ENCODE measurements around the gene SERPINE1. TPM values are rescaled to one million over a fixed set of nuclear protein-coding genes. Genes with fewer than 3 reads are reported as not detected.

SERPINE1 gene
- total RNA-seq, 4 donors from 2014 or later = 6.0 to 25.5 (median 11.4) TPM

- TF ChIP-seq, protein P1, sequence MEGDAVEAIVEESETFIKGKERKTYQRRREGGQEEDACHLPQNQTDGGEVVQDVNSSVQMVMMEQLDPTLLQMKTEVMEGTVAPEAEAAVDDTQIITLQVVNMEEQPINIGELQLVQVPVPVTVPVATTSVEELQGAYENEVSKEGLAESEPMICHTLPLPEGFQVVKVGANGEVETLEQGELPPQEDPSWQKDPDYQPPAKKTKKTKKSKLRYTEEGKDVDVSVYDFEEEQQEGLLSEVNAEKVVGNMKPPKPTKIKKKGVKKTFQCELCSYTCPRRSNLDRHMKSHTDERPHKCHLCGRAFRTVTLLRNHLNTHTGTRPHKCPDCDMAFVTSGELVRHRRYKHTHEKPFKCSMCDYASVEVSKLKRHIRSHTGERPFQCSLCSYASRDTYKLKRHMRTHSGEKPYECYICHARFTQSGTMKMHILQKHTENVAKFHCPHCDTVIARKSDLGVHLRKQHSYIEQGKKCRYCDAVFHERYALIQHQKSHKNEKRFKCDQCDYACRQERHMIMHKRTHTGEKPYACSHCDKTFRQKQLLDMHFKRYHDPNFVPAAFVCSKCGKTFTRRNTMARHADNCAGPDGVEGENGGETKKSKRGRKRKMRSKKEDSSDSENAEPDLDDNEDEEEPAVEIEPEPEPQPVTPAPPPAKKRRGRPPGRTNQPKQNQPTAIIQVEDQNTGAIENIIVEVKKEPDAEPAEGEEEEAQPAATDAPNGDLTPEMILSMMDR (IDR thresholded peaks at IDR 0.05; ENCODE audit: low read depth) = no peak
Observed at GRCh38 chr7:101172854-101173751, 46.2 kb downstream of the SERPINE1 start.

- TF ChIP-seq, protein P1 (IDR thresholded peaks at IDR 0.05; ENCODE audit: low read depth) = no peak
Observed at GRCh38 chr7:101173752-101174244, 46.9 kb downstream of the SERPINE1 start.

DNA sequence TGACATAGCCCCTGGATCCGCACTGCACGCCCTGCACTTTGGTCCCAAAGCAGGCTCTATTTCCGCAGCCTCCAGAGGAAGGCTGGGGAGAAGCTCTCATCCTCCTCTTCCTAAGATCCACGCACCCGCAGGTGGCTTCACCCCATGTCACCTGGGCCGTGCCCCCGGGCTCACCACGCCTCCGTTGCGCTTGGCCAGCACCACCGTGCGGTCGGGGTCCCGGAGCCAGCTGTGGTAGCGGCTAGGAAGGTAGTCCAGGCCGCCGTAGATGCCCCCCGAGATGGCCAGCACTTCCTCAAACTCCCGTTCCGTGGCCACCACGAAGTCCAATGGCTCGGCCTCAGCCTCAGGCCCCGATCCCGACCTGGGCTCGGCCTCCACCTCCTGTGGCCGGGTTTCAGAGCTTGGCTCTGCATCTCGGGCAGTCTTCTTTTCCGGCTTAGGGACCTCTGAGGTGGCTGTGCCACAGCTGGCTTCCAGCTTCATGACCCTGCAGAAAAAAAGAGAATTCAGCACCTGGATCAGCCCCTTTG lies 47.5 kb downstream of the SERPINE1 start:
- TF ChIP-seq, protein P1 (IDR thresholded peaks at IDR 0.05; ENCODE audit: low read depth) = no peak

DNA sequence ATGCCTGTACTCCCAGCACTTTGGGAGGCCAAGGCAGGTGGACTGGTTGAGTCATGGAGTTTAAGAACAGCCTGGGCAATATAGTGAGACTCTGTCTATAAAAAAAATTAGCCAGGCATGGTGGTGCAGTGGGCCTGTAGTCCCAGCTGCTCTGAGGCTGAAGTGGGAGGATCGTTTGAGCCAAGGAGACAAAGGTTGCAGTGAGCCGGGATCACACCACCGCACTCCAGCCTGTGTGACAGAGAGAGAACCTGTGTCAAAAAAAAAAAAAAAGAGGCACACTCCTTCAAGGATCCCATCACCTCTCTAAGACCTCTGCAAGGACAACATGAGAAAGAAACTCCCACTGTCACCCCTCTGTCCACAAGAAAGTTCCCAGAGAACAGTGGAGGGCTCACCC lies 48.8 kb downstream of the SERPINE1 start:
- TF ChIP-seq, protein P1 (IDR thresholded peaks at IDR 0.05; ENCODE audit: low read depth) = no peak

- TF ChIP-seq, protein P1 (IDR thresholded peaks at IDR 0.05; ENCODE audit: low read depth) = no peak
Observed at GRCh38 chr7:101177644-101178043, 50.7 kb downstream of the SERPINE1 start.

DNA sequence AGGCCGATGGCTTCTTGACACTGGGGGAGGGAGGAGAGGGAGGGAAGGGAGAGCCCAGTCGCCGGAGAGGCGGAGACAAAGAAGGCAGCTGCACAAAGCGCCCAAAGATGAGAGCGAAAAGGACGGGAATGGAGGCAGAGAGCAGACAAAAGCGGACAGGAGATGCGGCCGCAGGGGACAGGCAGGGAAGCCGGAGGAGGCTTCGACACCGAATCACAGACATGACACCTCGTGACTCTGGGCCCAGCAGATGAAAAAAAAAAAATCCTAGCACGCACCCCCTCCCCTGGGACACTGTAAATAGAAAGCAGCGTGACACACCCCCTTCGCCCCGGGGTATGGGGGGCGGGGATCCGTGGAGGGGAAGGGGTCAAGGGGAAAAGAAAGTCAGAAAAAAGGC lies 52.2 kb downstream of the SERPINE1 start:
- TF ChIP-seq, protein P1 (IDR thresholded peaks at IDR 0.05; ENCODE audit: low read depth) = no peak

GRCh38 chr7:101179713-101180112 lies 52.8 kb downstream of the SERPINE1 start:
- TF ChIP-seq, protein P1 (IDR thresholded peaks at IDR 0.05; ENCODE audit: low read depth) = no peak
